22Rv1 (cell line): ENCODE results near the gene UBA5.

Experiments
- H3K27ac ChIP-seq: fragments of 450-650 bp; 2 replicates; pipeline ENCODE4 v1.5.1; 2017
- CTCF ChIP-seq: fragments of 450-650 bp; IDR thresholded peaks from 2 replicates; pipeline ENCODE4 v1.5.1; 2017; ENCODE audit warnings: mild to moderate bottlenecking
- ZFX ChIP-seq: fragments of 450-650 bp; IDR thresholded peaks from 2 replicates; pipeline ENCODE4 v1.6.1; 2017; ENCODE audit warnings: antibody characterized with exemption, borderline replicate concordance

The UBA5 gene

GRCh38 chr3:132726341-132726823 is 66.3 kb downstream of the UBA5 start:
- TF ChIP-seq ZFX (no peak), CTCF (peak; percentile 84)
- H3K27ac ChIP-seq, result no peak overlapping the region
